ENCODE data around the gene KLHL40. TPM values are rescaled to one million over a fixed set of nuclear protein-coding genes. Genes with fewer than 3 reads are reported as not detected.

The KLHL40 gene
- total RNA-seq, 1 donor from 2014 or later, result not detected

- DNase-seq (ENCODE audit: low spot score), result peak; percentile 85
These were observed 17.6 kb upstream of the KLHL40 start for GRCh38 chr3:42667523-42668412.

GRCh38 chr3:42668413-42668760 is 16.9 kb upstream of the KLHL40 start:
- DNase-seq (ENCODE audit: low spot score), result peak; percentile 81

- DNase-seq (ENCODE audit: low spot score), result peak; percentile 67
These were observed 16.5 kb upstream of the KLHL40 start for GRCh38 chr3:42668793-42669217.

- no peak for DNase-seq (ENCODE audit: low spot score)
These were observed 15.2 kb upstream of the KLHL40 start for GRCh38 chr3:42670051-42670576.

- peak; percentile 62 for DNase-seq (ENCODE audit: low spot score)
These were observed 14.7 kb upstream of the KLHL40 start for GRCh38 chr3:42670670-42671069.

- DNase-seq (ENCODE audit: low spot score), result no peak
These were observed 12.8 kb upstream of the KLHL40 start for GRCh38 chr3:42672515-42672914.

GRCh38 chr3:42673082-42673481 is 12.3 kb upstream of the KLHL40 start:
- peak; percentile 72 for DNase-seq (ENCODE audit: low spot score)

- no peak for DNase-seq (ENCODE audit: low spot score)
These were observed 11.2 kb upstream of the KLHL40 start for GRCh38 chr3:42674146-42674545.

GRCh38 chr3:42675909-42676308 is 9.4 kb upstream of the KLHL40 start:
- no peak for DNase-seq (ENCODE audit: low spot score)

- DNase-seq (ENCODE audit: low spot score), result no peak
These were observed 6.9 kb upstream of the KLHL40 start for GRCh38 chr3:42678447-42678846.

- DNase-seq (ENCODE audit: low spot score), result no peak
These were observed 5.1 kb upstream of the KLHL40 start for GRCh38 chr3:42680271-42680670.

GRCh38 chr3:42680806-42681205 is 4.5 kb upstream of the KLHL40 start:
- DNase-seq (ENCODE audit: low spot score), result no peak

- DNase-seq (ENCODE audit: low spot score), result no peak
These were observed 3.8 kb upstream of the KLHL40 start for GRCh38 chr3:42681361-42682038.

- DNase-seq (ENCODE audit: low spot score), result no peak
These were observed 2.9 kb upstream of the KLHL40 start for GRCh38 chr3:42682301-42683070.

GRCh38 chr3:42683875-42684598 is 1.3 kb upstream of the KLHL40 start:
- DNase-seq (ENCODE audit: low spot score), result peak; percentile 73

GRCh38 chr3:42684632-42685362 is 540 bp upstream of the KLHL40 start:
- no peak for DNase-seq (ENCODE audit: low spot score)

- peak; percentile 73 for DNase-seq (ENCODE audit: low spot score)
These were observed 819 bp downstream of the KLHL40 start for GRCh38 chr3:42685891-42686820.

GRCh38 chr3:42686832-42687650 is 1.7 kb downstream of the KLHL40 start:
- DNase-seq (ENCODE audit: low spot score), result peak; percentile 57

Measured in mesenteric fat pad (tissue), 1 donor.